Fibroblast of lung (primary cell): ENCODE results near the gene PFDN2. TPM values are rescaled to one million over a fixed set of nuclear protein-coding genes. Genes with fewer than 3 reads are reported as not detected.

Source experiments
- DNase-seq, 2 donors: peaks; one replicate each; pipeline versions ENCODE4 v3.0.0 to v3.0.0-alpha.2; 2010; ENCODE audit warnings: low read depth in 2 of 2
- H2AFZ ChIP-seq: 2 replicates; pipeline ENCODE4 v1.5.1; 2012; ENCODE audit warnings: low read length, control low read depth, inconsistent platforms
- H3K27ac ChIP-seq: 2 replicates; pipeline ENCODE4 v1.5.1; 2011; ENCODE audit warnings: low read length, control low read depth; ENCODE audit not compliant: insufficient read depth
- H3K27me3 ChIP-seq: 2 replicates; pipeline ENCODE4 v1.5.1; 2011; ENCODE audit warnings: mild to moderate bottlenecking, low read length; ENCODE audit not compliant: control insufficient read depth, insufficient read depth
- H3K36me3 ChIP-seq: 2 replicates; pipeline ENCODE4 v1.5.1; 2011; ENCODE audit warnings: low read length; ENCODE audit not compliant: control insufficient read depth, insufficient read depth
- H3K4me1 ChIP-seq: 2 replicates; pipeline ENCODE4 v1.5.1; 2011; ENCODE audit warnings: low read length; ENCODE audit not compliant: control insufficient read depth, insufficient read depth; ENCODE audit errors: extremely low read depth
- H3K4me2 ChIP-seq: 2 replicates; pipeline ENCODE4 v1.5.1; 2011; ENCODE audit warnings: low read length, control low read depth; ENCODE audit not compliant: insufficient read depth; ENCODE audit errors: extremely low read depth
- H3K4me3 ChIP-seq, 4 experiments: fragments of 200-600 bp in 1 of 4; sonication (generic) in 1 of 4; replicated peaks in 1 of 4; 2 replicates each; pipeline ENCODE4 v1.5.1; 2011 to 2016; ENCODE audit warnings: low read length in 4 of 4, low read depth in 3 of 4, mild to moderate bottlenecking in 3 of 4, control low read depth in 2 of 4, inconsistent platforms in 1 of 4, mixed read lengths in 1 of 4; ENCODE audit not compliant: insufficient read depth in 1 of 4; ENCODE audit errors: control extremely low read depth in 1 of 4
- H3K79me2 ChIP-seq: 2 replicates; pipeline ENCODE4 v1.5.1; 2012; ENCODE audit warnings: mild to moderate bottlenecking, low read length, inconsistent platforms; ENCODE audit not compliant: control insufficient read depth, insufficient read depth
- H3K9ac ChIP-seq: 2 replicates; pipeline ENCODE4 v1.5.1; 2011; ENCODE audit warnings: mild to moderate bottlenecking, low read length, control low read depth; ENCODE audit not compliant: insufficient read depth
- H3K9me3 ChIP-seq: 2 replicates; pipeline ENCODE4 v1.5.1; 2012; ENCODE audit warnings: low read depth, low read length; ENCODE audit not compliant: control insufficient read depth, insufficient read depth
- H4K20me1 ChIP-seq: 2 replicates; pipeline ENCODE4 v1.5.1; 2011; ENCODE audit warnings: low read length; ENCODE audit not compliant: control insufficient read depth, insufficient read depth; ENCODE audit errors: extremely low read depth
- EZH2 ChIP-seq: IDR thresholded peaks from 2 replicates; pipeline ENCODE4 v1.5.1; 2012; ENCODE audit warnings: low read length, control low read depth, mild to moderate bottlenecking; ENCODE audit errors: missing control alignments
- polyA plus RNA-seq, 2 donors: library from polyadenylated mRNA; depleted of rRNA in 1 of 2; stranded (reverse) in 1 of 2; unstranded in 1 of 2; fragments of >200 nt; gene quantifications; 2 replicates each; pipeline ENCODE4 v1.2.1, GENCODE V29; 2011 to 2012; ENCODE audit warnings: missing spikeins in 1 of 2
- total RNA-seq: library from RNA; depleted of rRNA; stranded (reverse); fragments of >200 nt; gene quantifications from 2 replicates; pipeline ENCODE4 v1.2.1, GENCODE V29; 2014
- TF ChIP-seq, protein P1 (sequence below), 2 donors: IDR thresholded peaks in 1 of 2; conservative IDR thresholded peaks in 1 of 2; 1 replicate in 1 of 2; 2 replicates in 1 of 2; pipeline ENCODE4 v1.5.1; 2011 to 2012; ENCODE audit warnings: low read length in 2 of 2, control low read depth in 1 of 2, inconsistent platforms in 1 of 2, low read depth in 1 of 2, mild to moderate bottlenecking in 1 of 2

PFDN2 gene
- total and polyA plus RNA-seq, 2 donors (not counting 1 experiment from before 2014, with no cell fraction given) = 39.6 to 145 TPM

DNA sequence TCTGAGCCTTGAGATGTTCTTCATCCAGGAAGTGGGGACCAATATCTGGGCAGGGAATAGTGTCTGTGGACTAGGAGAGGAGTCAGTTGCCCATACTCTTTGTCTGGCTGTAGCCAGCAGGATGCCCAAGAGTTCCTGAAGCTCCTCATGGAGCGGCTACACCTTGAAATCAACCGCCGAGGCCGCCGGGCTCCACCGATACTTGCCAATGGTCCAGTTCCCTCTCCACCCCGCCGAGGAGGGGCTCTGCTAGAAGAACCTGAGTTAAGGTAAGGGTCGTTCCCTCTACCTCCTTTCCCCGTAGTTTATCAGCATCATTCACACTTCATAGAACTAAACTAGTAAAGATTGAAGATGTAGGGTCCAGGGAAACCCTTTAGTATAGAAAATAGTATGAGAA lies 45.0 kb upstream of the PFDN2 start:
- peaks cover 18% of the 10 kb centered on the region for H3K4me1 ChIP-seq
- TF ChIP-seq, protein P1, sequence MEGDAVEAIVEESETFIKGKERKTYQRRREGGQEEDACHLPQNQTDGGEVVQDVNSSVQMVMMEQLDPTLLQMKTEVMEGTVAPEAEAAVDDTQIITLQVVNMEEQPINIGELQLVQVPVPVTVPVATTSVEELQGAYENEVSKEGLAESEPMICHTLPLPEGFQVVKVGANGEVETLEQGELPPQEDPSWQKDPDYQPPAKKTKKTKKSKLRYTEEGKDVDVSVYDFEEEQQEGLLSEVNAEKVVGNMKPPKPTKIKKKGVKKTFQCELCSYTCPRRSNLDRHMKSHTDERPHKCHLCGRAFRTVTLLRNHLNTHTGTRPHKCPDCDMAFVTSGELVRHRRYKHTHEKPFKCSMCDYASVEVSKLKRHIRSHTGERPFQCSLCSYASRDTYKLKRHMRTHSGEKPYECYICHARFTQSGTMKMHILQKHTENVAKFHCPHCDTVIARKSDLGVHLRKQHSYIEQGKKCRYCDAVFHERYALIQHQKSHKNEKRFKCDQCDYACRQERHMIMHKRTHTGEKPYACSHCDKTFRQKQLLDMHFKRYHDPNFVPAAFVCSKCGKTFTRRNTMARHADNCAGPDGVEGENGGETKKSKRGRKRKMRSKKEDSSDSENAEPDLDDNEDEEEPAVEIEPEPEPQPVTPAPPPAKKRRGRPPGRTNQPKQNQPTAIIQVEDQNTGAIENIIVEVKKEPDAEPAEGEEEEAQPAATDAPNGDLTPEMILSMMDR (conservative IDR thresholded peaks at IDR 0.05 in 1 of 2, IDR thresholded peaks at IDR 0.05 in 1 of 2; ENCODE audit: low read depth in 1 of 2, low read length in 2 of 2) = no peak
- no peak for TF ChIP-seq EZH2
- no peaks in the 10 kb centered on the region for H3K27me3 ChIP-seq
- peaks cover 21% of the 10 kb centered on the region for H3K36me3 ChIP-seq
- peaks cover 17% of the 10 kb centered on the region for H3K79me2 ChIP-seq
- H3K4me2 ChIP-seq = no peak overlapping the region
- H3K27ac ChIP-seq = no peak overlapping the region
- H3K9ac ChIP-seq = no peak overlapping the region
- H2AFZ ChIP-seq = no peak overlapping the region
- DNase-seq = no peak
- H3K9me3 ChIP-seq = no peaks in the 10 kb centered on the region
- H4K20me1 ChIP-seq = no peaks in the 10 kb centered on the region
- no peak overlapping the region for H3K4me3 ChIP-seq

DNA sequence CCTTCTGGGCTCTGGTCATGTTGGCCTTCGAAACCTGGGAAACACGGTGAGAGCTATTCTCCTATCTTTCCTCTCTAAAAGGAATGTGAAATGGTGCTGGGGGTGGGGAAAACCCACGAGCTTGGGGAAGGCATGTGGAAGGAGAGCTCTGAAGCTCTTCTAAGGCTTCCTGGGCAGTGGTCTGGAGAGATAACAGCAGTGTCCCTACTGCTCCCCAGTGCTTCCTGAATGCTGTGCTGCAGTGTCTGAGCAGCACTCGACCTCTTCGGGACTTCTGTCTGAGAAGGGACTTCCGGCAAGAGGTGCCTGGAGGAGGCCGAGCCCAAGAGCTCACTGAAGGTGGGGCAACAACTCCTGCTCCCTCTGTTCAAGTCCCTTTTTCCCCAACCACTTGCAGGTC lies 44.2 kb upstream of the PFDN2 start:
- H3K4me2 ChIP-seq = no peak overlapping the region

DNA sequence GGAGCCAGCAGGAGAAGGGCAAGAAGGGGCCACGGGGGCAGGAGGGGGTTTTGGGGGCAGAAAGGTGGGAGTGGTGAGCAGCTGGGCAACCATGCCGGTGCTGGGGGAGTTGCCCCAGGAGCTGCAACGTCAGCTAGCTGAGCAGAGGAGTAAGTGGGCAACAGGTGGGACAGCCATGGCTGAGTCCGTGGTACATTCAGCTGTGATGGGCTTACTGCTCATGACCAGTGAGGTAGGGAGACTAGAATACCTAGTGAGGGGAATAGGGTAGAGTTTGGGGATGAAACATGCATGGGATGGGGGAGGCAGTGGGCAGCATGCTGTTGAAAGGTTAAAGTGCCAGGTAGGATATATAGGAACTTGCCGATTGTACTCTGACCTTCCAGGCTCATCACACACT lies 43.8 kb upstream of the PFDN2 start:
- Histone ChIP-seq H3K9me3 (no peaks in the 10 kb centered on the region), H3K4me2 (no peak overlapping the region), H3K4me3 (no peak overlapping the region), H3K27ac (no peak overlapping the region), H3K9ac (no peak overlapping the region), H4K20me1 (no peaks in the 10 kb centered on the region), H2AFZ (no peak overlapping the region), H3K79me2 (peaks cover 16% of the 10 kb centered on the region), H3K4me1 (peaks cover 12% of the 10 kb centered on the region), H3K36me3 (peaks cover 27% of the 10 kb centered on the region), H3K27me3 (no peaks in the 10 kb centered on the region)
- DNase-seq = no peak
- TF ChIP-seq, protein P1 (conservative IDR thresholded peaks at IDR 0.05 in 1 of 2, IDR thresholded peaks at IDR 0.05 in 1 of 2; ENCODE audit: low read depth in 1 of 2, low read length in 2 of 2) = no peak

More for the DNA sequence above, 44.2 kb upstream of the PFDN2 start:
- no peak for DNase-seq
- Histone ChIP-seq H3K9ac (no peak overlapping the region), H4K20me1 (no peaks in the 10 kb centered on the region), H3K27ac (no peak overlapping the region), H3K4me1 (peaks cover 15% of the 10 kb centered on the region), H3K9me3 (no peaks in the 10 kb centered on the region), H3K4me3 (no peak overlapping the region), H3K79me2 (peaks cover 16% of the 10 kb centered on the region), H2AFZ (no peak overlapping the region), H3K27me3 (no peaks in the 10 kb centered on the region), H3K36me3 (peaks cover 23% of the 10 kb centered on the region)
- TF ChIP-seq, protein P1 (conservative IDR thresholded peaks at IDR 0.05 in 1 of 2, IDR thresholded peaks at IDR 0.05 in 1 of 2; ENCODE audit: low read depth in 1 of 2, low read length in 2 of 2) = no peak
- no peak for TF ChIP-seq EZH2
